ENCODE results near the gene LRMDA.

LRMDA gene

DNA sequence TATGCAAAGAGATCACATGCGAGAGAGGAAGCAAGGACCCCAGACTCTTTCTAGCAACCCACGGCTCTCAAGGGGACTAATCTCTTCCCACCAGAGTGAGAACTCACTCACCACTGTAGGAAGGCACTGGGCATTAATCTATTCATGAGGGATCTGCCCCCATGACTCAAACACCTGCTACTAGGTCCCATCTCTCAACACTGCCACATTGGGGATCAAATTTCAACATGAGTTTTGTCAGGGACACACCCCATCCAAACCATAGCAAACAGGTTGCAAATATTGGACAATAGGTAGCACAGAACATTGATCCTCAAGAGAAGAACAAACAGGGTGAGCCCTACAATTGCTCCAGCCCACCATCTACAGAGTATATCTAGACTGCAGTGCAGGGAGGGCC is 740.6 kb downstream of the LRMDA start:
- H3K9ac ChIP-seq (ENCODE audit: low read length) = no peak overlapping the region
- no peaks in the 10 kb centered on the region for H3K9me3 ChIP-seq (ENCODE audit: control insufficient read depth, low read depth, low read length)
- no peaks in the 10 kb centered on the region for H3K27me3 ChIP-seq (ENCODE audit: control insufficient read depth, insufficient read depth, low read length)
- H3K4me1 ChIP-seq (ENCODE audit: control insufficient read depth, low read depth, low read length) = no peaks in the 10 kb centered on the region
- no peaks in the 10 kb centered on the region for H3K36me3 ChIP-seq (ENCODE audit: control insufficient read depth, low read depth, low read length)
- H3K27ac ChIP-seq (ENCODE audit: low read length) = no peak overlapping the region
- no peak overlapping the region for H3K4me3 ChIP-seq (ENCODE audit: low read length)

DNA sequence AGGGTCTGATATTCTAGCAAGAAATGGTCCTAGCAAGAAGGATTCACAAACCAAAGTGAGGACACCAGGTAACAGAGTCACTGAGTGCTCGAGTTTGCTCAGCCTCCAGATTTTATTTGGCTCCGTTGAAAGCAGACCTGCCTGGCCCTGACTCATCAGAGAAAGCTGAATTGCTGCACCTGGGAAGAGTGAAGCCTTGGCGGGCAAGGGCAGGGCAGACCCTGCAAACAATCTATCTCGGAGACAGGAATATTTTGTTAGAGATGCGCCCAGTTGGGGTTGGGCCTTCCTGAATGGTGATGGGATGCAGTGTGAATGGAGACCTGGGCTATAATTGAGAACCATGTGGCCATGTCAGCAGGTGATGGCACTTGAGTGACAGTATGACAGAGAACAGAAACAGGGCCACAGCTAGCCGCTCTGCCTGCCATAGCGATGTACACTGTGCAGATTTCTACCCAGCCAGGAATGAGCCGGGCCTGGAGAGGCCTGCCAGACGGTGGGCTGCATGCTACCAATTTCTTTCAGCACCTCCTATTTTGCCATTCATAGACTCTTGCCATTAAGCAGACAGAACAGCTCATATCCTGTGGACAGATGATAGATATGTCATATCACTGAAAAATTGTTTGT is 744.2 kb downstream of the LRMDA start:
- H3K9ac ChIP-seq (ENCODE audit: low read length) = no peak overlapping the region
- H3K27me3 ChIP-seq (ENCODE audit: control insufficient read depth, insufficient read depth, low read length) = no peaks in the 10 kb centered on the region
- H3K27ac ChIP-seq (ENCODE audit: low read length) = no peak overlapping the region
- H3K4me3 ChIP-seq (ENCODE audit: low read length) = no peak overlapping the region
- no peaks in the 10 kb centered on the region for H3K36me3 ChIP-seq (ENCODE audit: control insufficient read depth, low read depth, low read length)
- H3K4me1 ChIP-seq (ENCODE audit: control insufficient read depth, low read depth, low read length) = peaks cover 10% of the 10 kb centered on the region
- H3K9me3 ChIP-seq (ENCODE audit: control insufficient read depth, low read depth, low read length) = no peaks in the 10 kb centered on the region

DNA sequence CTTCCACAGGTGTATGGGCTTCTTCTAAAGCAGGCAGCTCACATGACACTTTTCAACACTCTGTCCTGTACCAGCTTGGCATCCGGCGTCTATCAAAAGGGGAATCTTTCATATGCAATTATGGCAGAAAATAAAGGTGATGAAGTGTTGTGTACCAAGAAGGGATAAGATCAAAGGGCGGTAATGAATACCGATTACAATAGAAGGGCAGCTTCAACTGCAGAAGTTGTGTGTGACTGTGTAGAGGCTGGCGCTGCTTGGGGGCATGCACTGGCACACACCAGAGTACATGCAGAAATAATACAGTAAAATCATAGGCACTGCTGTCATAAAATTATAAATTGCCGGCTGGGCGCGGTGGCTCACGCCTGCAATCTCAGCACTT is 744.7 kb downstream of the LRMDA start:
- no peaks in the 10 kb centered on the region for H3K36me3 ChIP-seq (ENCODE audit: control insufficient read depth, low read depth, low read length)
- no peaks in the 10 kb centered on the region for H3K9me3 ChIP-seq (ENCODE audit: control insufficient read depth, low read depth, low read length)
- peaks cover 10% of the 10 kb centered on the region for H3K4me1 ChIP-seq (ENCODE audit: control insufficient read depth, low read depth, low read length)
- H3K27me3 ChIP-seq (ENCODE audit: control insufficient read depth, insufficient read depth, low read length) = no peaks in the 10 kb centered on the region
- H3K27ac ChIP-seq (ENCODE audit: low read length) = no peak overlapping the region
- H3K9ac ChIP-seq (ENCODE audit: low read length) = no peak overlapping the region
- no peak overlapping the region for H3K4me3 ChIP-seq (ENCODE audit: low read length)

DNA sequence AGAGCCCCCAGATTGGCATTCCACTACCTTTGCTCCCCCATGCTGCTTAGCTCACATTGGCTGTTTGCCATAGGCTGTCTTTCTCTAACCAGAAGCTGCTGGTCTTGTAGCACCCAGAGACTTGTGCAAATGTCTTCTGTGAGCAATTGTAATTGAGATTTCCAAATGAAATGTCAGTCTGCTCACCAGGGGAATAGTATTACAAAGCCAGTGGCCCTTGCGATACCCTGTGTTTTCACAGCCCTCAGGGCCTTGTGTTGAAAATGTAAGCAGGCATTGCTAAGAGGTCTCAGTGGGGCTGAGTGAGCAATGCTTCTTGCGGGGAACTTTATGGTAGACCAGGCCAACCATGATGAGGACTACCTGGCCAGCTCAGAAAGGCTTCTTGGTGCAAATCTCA is 746.5 kb downstream of the LRMDA start:
- Histone ChIP-seq H3K36me3 (ENCODE audit: control insufficient read depth, low read depth, low read length) (no peaks in the 10 kb centered on the region), H3K4me3 (ENCODE audit: low read length) (no peak overlapping the region), H3K4me1 (ENCODE audit: control insufficient read depth, low read depth, low read length) (peaks cover 10% of the 10 kb centered on the region), H3K9me3 (ENCODE audit: control insufficient read depth, low read depth, low read length) (no peaks in the 10 kb centered on the region), H3K27ac (ENCODE audit: low read length) (no peak overlapping the region), H3K27me3 (ENCODE audit: control insufficient read depth, insufficient read depth, low read length) (no peaks in the 10 kb centered on the region), H3K9ac (ENCODE audit: low read length) (no peak overlapping the region)

DNA sequence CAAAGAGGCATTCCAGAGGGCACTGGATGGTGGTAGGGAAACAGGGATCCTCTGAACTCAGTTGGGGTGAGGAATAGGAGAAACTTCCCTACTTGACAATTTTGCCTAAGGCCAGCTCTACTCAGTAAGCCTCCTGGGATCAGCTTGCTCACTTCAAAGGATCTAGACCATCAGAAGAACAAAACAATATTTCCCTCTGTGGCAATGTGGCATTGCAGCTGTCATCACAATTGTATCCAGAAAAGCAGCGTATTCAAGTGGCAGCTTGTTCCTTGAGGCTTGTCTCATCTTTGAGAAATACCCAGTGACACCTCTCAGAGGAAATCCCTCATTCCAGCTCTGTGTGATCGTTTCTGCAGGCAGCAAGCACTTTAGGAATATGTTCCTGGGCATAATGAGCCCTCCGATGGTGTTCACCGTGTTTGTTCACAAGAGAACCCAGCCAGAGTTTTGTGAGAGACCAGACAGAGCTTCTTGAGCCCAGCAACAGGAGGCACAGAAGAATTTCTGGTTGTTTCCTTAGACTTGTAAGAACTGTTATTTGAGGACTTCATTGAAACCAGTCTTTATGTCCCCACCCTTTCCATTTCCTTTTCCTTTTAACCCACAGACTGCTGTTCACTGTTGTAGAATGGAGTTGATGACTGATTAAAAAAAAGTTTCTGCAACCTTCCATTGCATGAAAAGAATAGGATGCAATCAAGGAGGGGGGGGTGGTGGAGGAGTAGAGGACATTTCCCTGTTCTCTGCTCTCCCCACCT is 747.3 kb downstream of the LRMDA start:
- no peaks in the 10 kb centered on the region for H3K36me3 ChIP-seq (ENCODE audit: control insufficient read depth, low read depth, low read length)
- H3K4me1 ChIP-seq (ENCODE audit: control insufficient read depth, low read depth, low read length) = peaks cover 10% of the 10 kb centered on the region
- H3K4me3 ChIP-seq (ENCODE audit: low read length) = no peak overlapping the region
- no peak overlapping the region for H3K27ac ChIP-seq (ENCODE audit: low read length)
- no peaks in the 10 kb centered on the region for H3K27me3 ChIP-seq (ENCODE audit: control insufficient read depth, insufficient read depth, low read length)
- H3K9me3 ChIP-seq (ENCODE audit: control insufficient read depth, low read depth, low read length) = no peaks in the 10 kb centered on the region
- no peak overlapping the region for H3K9ac ChIP-seq (ENCODE audit: low read length)

DNA sequence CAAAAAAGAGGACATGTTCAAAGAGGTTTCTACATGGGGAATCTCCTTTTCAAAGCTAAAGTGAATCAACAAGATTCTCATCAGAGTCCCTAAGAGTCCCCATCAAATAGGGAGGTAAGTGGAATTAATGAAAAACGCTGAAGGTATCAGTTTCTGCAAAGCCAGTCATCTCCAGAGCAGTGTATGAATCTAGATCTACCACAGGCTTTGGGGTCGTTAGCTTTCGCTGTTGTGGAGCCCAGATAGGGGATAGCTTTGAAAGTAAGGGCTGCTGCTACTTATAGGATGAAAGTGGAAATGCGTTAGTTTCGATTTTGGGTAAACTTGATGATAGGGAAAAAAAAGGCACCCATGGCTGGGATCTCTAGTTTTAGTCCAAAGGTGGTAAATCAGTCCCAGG is 748.4 kb downstream of the LRMDA start:
- Histone ChIP-seq H3K27ac (ENCODE audit: low read length) (no peak overlapping the region), H3K4me3 (ENCODE audit: low read length) (no peak overlapping the region), H3K36me3 (ENCODE audit: control insufficient read depth, low read depth, low read length) (no peaks in the 10 kb centered on the region), H3K9me3 (ENCODE audit: control insufficient read depth, low read depth, low read length) (no peaks in the 10 kb centered on the region), H3K27me3 (ENCODE audit: control insufficient read depth, insufficient read depth, low read length) (no peaks in the 10 kb centered on the region), H3K9ac (ENCODE audit: low read length) (no peak overlapping the region), H3K4me1 (ENCODE audit: control insufficient read depth, low read depth, low read length) (peaks cover 10% of the 10 kb centered on the region)

DNA sequence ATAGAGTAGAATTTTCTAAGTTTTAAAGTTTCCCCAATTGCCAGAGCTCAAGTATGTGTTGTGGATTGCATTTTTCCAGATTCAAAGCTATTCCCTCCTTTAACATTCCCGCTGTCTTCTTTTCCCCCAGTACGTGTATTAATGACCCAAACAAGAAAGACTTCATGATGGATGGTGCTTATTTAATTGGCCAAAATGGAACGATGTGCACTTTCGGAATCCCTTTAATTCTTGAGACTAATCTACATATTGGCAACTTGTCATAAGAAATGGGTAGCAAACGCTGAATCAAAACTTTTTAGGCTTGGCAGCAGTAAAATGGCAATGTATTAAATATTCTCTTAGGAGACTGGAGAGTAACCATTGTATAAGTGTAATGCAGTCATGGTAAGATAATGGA is 753.2 kb downstream of the LRMDA start:
- Histone ChIP-seq H3K36me3 (ENCODE audit: control insufficient read depth, low read depth, low read length) (no peaks in the 10 kb centered on the region), H3K9ac (ENCODE audit: low read length) (no peak overlapping the region), H3K4me1 (ENCODE audit: control insufficient read depth, low read depth, low read length) (no peaks in the 10 kb centered on the region), H3K27ac (ENCODE audit: low read length) (no peak overlapping the region), H3K9me3 (ENCODE audit: control insufficient read depth, low read depth, low read length) (no peaks in the 10 kb centered on the region), H3K27me3 (ENCODE audit: control insufficient read depth, insufficient read depth, low read length) (no peaks in the 10 kb centered on the region), H3K4me3 (ENCODE audit: low read length) (no peak overlapping the region)

DNA sequence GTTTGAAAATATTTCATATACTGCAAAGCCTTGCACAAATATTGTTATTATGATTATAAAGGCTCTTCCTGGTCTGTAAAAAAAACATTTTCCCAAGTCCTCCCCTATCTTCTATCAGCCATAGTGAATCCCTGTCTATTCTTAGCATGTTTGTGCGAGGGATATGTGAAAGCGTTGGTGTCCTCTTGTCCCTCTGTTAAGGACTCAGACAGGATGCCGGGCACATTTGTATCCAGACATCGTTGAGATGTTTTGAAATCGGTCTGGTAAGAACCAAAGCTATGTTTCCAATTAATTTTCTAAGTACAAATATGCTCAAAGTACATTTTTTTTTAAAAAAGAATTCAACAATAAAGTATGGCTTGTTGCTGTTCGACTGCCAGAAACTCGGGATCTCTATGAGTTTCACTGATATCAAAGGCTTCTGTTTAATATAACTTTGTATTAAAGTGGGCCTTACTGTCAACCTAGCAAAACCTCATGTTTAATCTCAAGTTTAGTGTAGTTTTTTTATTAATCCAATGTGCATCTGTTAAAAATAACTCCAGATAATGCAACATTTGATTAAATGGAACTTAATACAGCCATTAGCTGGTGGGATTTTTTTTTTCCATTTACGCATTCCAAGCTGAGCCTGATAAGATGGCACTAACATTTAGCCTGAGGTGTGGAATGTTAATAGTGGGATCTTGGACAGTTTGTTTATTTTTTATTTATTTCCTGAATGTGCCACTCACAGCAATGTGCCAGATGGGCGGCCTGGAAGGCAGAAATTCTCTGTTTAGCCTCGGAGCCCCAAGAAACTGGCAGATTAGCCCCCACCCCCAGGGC is 754.3 kb downstream of the LRMDA start:
- no peaks in the 10 kb centered on the region for H3K9me3 ChIP-seq (ENCODE audit: control insufficient read depth, low read depth, low read length)
- H3K27ac ChIP-seq (ENCODE audit: low read length) = no peak overlapping the region
- H3K4me3 ChIP-seq (ENCODE audit: low read length) = no peak overlapping the region
- peaks cover 5% of the 10 kb centered on the region for H3K4me1 ChIP-seq (ENCODE audit: control insufficient read depth, low read depth, low read length)
- H3K27me3 ChIP-seq (ENCODE audit: control insufficient read depth, insufficient read depth, low read length) = no peaks in the 10 kb centered on the region
- no peak overlapping the region for H3K9ac ChIP-seq (ENCODE audit: low read length)
- H3K36me3 ChIP-seq (ENCODE audit: control insufficient read depth, low read depth, low read length) = no peaks in the 10 kb centered on the region

DNA sequence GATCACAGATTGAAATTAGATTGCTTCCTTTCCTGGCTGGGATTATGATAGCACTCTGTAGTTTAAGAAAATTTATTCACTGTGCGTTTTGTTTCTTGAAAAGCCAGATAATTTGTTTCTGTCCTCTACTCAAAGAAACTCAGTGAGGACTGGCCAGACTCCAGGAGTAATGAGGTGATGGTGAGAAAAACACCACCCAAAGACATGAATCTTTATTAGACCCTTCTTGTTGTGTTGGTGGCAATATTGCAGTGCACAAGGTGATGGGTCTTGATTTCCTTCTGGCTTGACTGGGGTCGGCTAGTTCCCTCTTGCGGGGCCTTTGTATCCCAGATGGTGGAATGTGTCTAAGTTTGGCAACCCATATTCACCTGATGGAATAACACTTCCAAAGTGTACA is 756.8 kb downstream of the LRMDA start:
- H3K27ac ChIP-seq (ENCODE audit: low read length) = no peak overlapping the region
- no peaks in the 10 kb centered on the region for H3K27me3 ChIP-seq (ENCODE audit: control insufficient read depth, insufficient read depth, low read length)
- H3K9ac ChIP-seq (ENCODE audit: low read length) = no peak overlapping the region
- no peaks in the 10 kb centered on the region for H3K36me3 ChIP-seq (ENCODE audit: control insufficient read depth, low read depth, low read length)
- H3K4me3 ChIP-seq (ENCODE audit: low read length) = no peak overlapping the region
- peaks cover 5% of the 10 kb centered on the region for H3K4me1 ChIP-seq (ENCODE audit: control insufficient read depth, low read depth, low read length)
- H3K9me3 ChIP-seq (ENCODE audit: control insufficient read depth, low read depth, low read length) = no peaks in the 10 kb centered on the region

DNA sequence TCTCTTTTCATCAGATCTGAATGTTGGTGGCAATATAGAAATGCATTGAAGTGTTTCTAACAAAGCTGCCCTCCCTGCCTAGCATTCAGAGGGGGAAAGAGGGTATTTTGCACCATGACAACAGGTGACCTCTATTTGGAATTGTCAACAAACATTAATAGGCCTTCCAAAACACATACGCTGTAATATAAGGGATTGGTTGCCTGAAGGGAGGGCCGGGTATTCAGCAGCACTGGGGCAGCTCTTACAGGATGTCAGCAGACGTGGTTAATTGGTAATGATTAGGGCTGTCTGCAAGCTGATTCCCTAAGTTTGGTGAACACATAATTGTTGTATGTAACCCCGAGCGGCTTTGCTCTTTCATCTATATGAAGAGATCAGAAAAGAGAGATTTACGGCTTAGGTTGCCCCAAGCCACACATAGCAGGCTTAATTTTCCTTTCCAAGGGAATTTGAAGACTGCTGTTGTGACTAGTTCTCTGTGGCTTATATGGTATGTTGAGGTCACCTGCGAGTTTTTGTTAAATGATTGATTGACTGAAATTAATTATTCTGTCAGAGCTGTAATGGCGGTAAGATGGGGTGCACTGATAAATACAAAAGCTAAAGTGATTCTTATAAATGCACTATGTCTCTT is 759.3 kb downstream of the LRMDA start:
- H3K9me3 ChIP-seq (ENCODE audit: control insufficient read depth, low read depth, low read length) = no peaks in the 10 kb centered on the region
- H3K27me3 ChIP-seq (ENCODE audit: control insufficient read depth, insufficient read depth, low read length) = no peaks in the 10 kb centered on the region
- no peaks in the 10 kb centered on the region for H3K36me3 ChIP-seq (ENCODE audit: control insufficient read depth, low read depth, low read length)
- H3K9ac ChIP-seq (ENCODE audit: low read length) = no peak overlapping the region
- peaks cover 10% of the 10 kb centered on the region for H3K4me1 ChIP-seq (ENCODE audit: control insufficient read depth, low read depth, low read length)
- no peak overlapping the region for H3K27ac ChIP-seq (ENCODE audit: low read length)
- no peak overlapping the region for H3K4me3 ChIP-seq (ENCODE audit: low read length)

DNA sequence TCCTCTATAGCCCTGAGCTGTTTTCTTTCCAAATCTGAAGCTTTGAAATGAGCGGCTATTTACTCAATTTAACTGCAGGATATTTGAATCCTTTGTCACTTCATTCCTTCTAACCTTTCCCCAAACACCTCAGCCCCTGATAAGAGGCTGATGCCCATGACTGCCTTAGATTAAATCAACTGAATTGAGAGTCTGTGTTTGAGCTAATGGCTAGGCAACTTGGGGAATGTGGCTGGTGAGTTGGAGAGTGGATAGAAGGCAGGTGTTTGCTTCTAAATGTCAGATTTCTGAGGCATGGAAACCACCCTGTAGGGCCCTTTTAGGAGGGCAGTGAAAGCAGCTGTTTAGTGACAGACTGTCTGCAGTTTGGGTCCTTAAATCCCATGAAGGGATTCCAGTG is 759.9 kb downstream of the LRMDA start:
- no peak overlapping the region for H3K9ac ChIP-seq (ENCODE audit: low read length)
- H3K27me3 ChIP-seq (ENCODE audit: control insufficient read depth, insufficient read depth, low read length) = no peaks in the 10 kb centered on the region
- H3K9me3 ChIP-seq (ENCODE audit: control insufficient read depth, low read depth, low read length) = no peaks in the 10 kb centered on the region
- H3K36me3 ChIP-seq (ENCODE audit: control insufficient read depth, low read depth, low read length) = no peaks in the 10 kb centered on the region
- no peak overlapping the region for H3K27ac ChIP-seq (ENCODE audit: low read length)
- H3K4me3 ChIP-seq (ENCODE audit: low read length) = no peak overlapping the region
- H3K4me1 ChIP-seq (ENCODE audit: control insufficient read depth, low read depth, low read length) = peaks cover 16% of the 10 kb centered on the region
